ENCODE measurements around the gene ANKRD60. TPM values are rescaled to one million over a fixed set of nuclear protein-coding genes. Genes with fewer than 3 reads are reported as not detected.

Gene ANKRD60
- total RNA-seq, 1 donor from 2014 or later = not detected

DNA sequence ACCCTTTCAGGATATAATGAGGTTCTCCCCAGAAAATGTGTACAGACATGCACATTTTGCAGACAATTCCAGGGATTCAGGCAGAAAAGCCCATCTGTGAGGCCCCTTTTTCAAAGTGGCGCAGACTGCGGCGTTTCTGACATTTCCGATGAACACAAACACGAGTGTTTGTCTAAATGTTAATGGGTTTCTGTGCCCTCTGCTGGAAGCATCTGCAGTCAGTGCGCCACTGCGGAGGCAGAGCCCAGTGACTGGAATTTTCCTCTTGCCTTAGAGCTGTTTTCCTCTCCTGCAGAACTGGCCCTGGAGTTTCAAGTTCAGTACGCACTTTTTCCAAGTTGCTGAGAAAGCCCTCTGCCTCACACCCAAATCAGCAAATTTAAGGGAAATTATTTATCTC, 15.3 kb downstream of the ANKRD60 start:
- FAIRE-seq (no peak), DNase-seq (ENCODE audit: low read depth) (no peak)
- peaks cover 7% of the 10 kb centered on the region for H3K27me3 ChIP-seq (ENCODE audit: control insufficient read depth, insufficient read depth, low read length)
- H3K4me3 ChIP-seq (ENCODE audit: low read depth, low read length) = no peak overlapping the region
- TF ChIP-seq, protein P1, sequence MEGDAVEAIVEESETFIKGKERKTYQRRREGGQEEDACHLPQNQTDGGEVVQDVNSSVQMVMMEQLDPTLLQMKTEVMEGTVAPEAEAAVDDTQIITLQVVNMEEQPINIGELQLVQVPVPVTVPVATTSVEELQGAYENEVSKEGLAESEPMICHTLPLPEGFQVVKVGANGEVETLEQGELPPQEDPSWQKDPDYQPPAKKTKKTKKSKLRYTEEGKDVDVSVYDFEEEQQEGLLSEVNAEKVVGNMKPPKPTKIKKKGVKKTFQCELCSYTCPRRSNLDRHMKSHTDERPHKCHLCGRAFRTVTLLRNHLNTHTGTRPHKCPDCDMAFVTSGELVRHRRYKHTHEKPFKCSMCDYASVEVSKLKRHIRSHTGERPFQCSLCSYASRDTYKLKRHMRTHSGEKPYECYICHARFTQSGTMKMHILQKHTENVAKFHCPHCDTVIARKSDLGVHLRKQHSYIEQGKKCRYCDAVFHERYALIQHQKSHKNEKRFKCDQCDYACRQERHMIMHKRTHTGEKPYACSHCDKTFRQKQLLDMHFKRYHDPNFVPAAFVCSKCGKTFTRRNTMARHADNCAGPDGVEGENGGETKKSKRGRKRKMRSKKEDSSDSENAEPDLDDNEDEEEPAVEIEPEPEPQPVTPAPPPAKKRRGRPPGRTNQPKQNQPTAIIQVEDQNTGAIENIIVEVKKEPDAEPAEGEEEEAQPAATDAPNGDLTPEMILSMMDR (IDR thresholded peaks at IDR 0.05; ENCODE audit: insufficient read depth, low read length, severe bottlenecking) = peak; percentile 5
- H3K36me3 ChIP-seq (ENCODE audit: control insufficient read depth, insufficient read depth, low read length) = no peaks in the 10 kb centered on the region

GRCh38 chr20:58212636-58213035, 15.8 kb downstream of the ANKRD60 start:
- FAIRE-seq = no peak
- Histone ChIP-seq H3K4me3 (ENCODE audit: low read depth, low read length) (no peak overlapping the region), H3K36me3 (ENCODE audit: control insufficient read depth, insufficient read depth, low read length) (no peaks in the 10 kb centered on the region), H3K27me3 (ENCODE audit: control insufficient read depth, insufficient read depth, low read length) (peaks cover 7% of the 10 kb centered on the region)
- TF ChIP-seq, protein P1 (IDR thresholded peaks at IDR 0.05; ENCODE audit: insufficient read depth, low read length, severe bottlenecking) = no peak
- no peak for DNase-seq (ENCODE audit: low read depth)

DNA sequence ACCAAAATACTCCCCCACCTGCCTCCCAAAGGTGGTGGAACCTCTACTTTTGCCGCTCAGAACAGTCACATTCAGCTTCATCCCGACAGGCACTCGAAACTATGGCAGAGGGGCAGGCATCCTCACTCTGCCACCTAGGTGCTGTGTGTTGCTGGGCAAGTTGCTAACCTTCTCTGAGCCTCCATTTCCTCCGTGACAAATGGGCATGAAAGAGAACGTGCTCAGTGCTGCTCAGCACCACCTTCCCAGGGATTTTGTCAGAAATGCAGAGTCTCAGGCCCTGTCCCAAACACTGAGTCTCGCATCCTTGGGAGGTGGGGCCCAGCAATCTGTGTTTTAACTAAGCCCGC, 18.1 kb downstream of the ANKRD60 start:
- Histone ChIP-seq H3K36me3 (ENCODE audit: control insufficient read depth, insufficient read depth, low read length) (no peaks in the 10 kb centered on the region), H3K4me3 (ENCODE audit: low read depth, low read length) (no peak overlapping the region), H3K27me3 (ENCODE audit: control insufficient read depth, insufficient read depth, low read length) (peaks cover 9% of the 10 kb centered on the region)
- FAIRE-seq (no peak), DNase-seq (ENCODE audit: low read depth) (no peak)
- TF ChIP-seq, protein P1 (IDR thresholded peaks at IDR 0.05; ENCODE audit: insufficient read depth, low read length, severe bottlenecking) = no peak

GRCh38 chr20:58209652-58210397, 18.6 kb downstream of the ANKRD60 start:
- TF ChIP-seq, protein P1 (IDR thresholded peaks at IDR 0.05; ENCODE audit: insufficient read depth, low read length, severe bottlenecking) = peak; percentile 100
- H3K4me3 ChIP-seq (ENCODE audit: low read depth, low read length) = no peak overlapping the region
- no peaks in the 10 kb centered on the region for H3K36me3 ChIP-seq (ENCODE audit: control insufficient read depth, insufficient read depth, low read length)
- peaks cover 9% of the 10 kb centered on the region for H3K27me3 ChIP-seq (ENCODE audit: control insufficient read depth, insufficient read depth, low read length)
- FAIRE-seq (no peak), DNase-seq (ENCODE audit: low read depth) (peak; percentile 42)

DNA sequence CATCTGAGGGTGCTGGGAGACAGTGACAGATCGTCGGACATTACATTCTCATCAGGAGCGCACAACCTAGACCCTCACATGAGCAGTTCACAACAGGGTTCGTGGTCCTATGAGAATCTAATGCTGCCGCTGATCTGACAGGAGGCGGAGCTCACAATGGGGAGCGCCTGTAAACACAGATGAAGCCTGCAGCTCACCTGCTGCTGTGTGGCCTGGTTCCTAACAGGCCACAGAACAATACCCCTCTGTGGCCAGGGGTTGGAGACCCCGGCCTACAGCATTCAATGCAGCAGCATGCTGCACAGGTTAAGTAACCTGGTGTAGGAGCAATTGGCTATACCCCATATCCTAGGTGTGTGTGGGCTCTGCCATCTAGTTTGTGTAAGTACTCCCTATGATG, 19.5 kb downstream of the ANKRD60 start:
- TF ChIP-seq, protein P1 (IDR thresholded peaks at IDR 0.05; ENCODE audit: insufficient read depth, low read length, severe bottlenecking) = no peak
- DNase-seq (ENCODE audit: low read depth) (no peak), FAIRE-seq (peak; percentile 66)
- H3K27me3 ChIP-seq (ENCODE audit: control insufficient read depth, insufficient read depth, low read length) = peaks cover 9% of the 10 kb centered on the region
- H3K36me3 ChIP-seq (ENCODE audit: control insufficient read depth, insufficient read depth, low read length) = no peaks in the 10 kb centered on the region
- no peak overlapping the region for H3K4me3 ChIP-seq (ENCODE audit: low read depth, low read length)

- Histone ChIP-seq H3K27me3 (ENCODE audit: control insufficient read depth, insufficient read depth, low read length) (peaks cover 8% of the 10 kb centered on the region), H3K36me3 (ENCODE audit: control insufficient read depth, insufficient read depth, low read length) (no peaks in the 10 kb centered on the region), H3K4me3 (ENCODE audit: low read depth, low read length) (no peak overlapping the region)
- TF ChIP-seq, protein P1 (IDR thresholded peaks at IDR 0.05; ENCODE audit: insufficient read depth, low read length, severe bottlenecking) = no peak
- DNase-seq (ENCODE audit: low read depth) (no peak), FAIRE-seq (no peak)
Measured at GRCh38 chr20:58205850-58206249, 22.6 kb downstream of the ANKRD60 start.
